SW 1271 (cell line): ENCODE data around the gene CRAMP1.
"Not testable (repeated sequence)": the region's sequence is repeated elsewhere in the genome, so short reads cannot be mapped to it uniquely, and the experiment has no call there.

Experiments used
- DNase-seq, 2 experiments: peaks; one replicate each; lab custom pipeline; 2025; lab: John Stamatoyannopoulos, UW

Gene CRAMP1

DNA sequence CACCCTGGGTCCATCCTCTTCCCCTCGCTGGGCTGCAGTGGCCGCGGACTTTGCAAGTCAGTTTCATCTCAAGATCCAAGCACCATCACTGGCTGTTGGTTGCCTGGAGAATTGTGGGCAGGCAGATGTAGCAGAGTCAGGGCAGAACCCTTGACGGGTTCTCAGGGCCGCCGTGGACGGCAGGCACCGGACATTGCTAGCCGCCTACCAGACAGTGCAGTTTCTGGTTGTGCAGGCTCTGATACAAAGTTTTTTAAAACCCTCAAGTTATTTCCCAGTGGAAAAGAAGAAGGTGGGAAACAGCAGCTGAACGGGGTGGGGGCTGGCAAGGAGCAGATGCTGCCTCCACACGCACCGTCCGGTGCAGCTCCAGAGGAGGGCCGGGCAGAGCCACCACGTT, 97.2 kb downstream of the CRAMP1 start:
- DNase-seq, result no peak

GRCh38 chr16:1710811-1711507, 98.8 kb downstream of the CRAMP1 start:
- DNase-seq, result no peak

DNA sequence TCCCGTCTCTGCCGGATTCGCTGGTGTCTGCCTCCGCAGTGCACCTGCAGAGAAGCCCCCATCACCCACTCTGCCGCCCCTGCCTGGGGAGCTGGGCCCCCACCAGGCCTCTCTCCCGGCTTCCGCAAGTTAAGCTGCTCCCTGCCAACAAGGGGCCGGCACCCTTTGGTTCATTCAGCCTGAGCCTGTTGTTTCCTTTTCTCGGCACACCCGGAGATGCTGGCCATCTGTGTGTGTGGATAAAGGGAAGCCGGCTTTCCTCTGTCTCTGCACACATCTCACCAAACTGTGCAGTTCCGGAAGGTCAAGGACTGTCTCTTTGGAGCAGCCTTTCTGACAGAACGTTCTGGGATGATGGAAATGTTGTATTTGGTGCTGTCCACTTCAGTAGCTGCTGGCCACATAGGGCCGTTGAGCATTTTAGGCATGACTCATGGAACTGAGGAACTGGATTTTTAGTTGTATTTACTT, 100.7 kb downstream of the CRAMP1 start:
- DNase-seq, result no peak

GRCh38 chr16:1713331-1713730, 101.2 kb downstream of the CRAMP1 start:
- DNase-seq, result no peak

DNA sequence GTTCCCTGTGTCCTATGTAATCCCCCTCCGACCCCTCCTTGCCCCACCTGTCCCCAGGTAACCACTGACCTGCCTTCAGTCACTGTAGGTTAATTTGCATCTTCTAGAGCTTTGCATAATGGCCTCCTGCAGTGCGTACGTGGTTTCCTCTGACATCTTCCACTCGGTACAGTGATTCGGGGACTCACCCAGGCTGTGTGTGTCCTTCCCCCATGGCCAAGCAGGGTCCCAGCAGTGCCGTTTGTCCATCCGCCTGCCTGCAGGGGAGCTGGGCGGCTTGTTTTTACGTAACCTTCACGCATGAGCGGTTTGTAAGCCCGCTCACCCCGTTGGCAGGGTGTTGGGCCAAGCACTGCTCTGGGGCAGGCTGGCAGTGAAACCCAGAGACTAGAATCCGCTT, 101.8 kb downstream of the CRAMP1 start:
- DNase-seq, result no peak

DNA sequence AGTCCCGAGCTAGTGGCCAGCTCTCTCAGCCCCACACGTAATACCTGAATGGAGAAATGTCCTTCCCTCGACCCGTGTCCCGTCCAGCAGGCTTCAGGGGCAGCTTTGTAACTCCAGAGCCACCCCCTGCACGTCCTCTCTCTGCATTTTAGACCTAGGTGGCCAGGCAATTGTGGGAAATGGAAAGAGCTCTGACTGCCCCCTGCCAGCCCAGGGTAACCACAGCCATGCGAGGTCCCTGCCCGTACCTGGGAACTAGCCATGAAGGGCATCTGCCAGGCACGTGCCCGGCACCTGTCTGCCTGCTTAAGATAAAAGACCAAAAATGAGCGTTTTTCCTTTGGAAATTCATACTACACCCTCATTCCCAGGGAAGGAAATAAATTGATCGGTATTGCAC, 103.1 kb downstream of the CRAMP1 start:
- no peak for DNase-seq

GRCh38 chr16:1718236-1718635, 106.1 kb downstream of the CRAMP1 start:
- DNase-seq, result not testable (repeated sequence)

DNA sequence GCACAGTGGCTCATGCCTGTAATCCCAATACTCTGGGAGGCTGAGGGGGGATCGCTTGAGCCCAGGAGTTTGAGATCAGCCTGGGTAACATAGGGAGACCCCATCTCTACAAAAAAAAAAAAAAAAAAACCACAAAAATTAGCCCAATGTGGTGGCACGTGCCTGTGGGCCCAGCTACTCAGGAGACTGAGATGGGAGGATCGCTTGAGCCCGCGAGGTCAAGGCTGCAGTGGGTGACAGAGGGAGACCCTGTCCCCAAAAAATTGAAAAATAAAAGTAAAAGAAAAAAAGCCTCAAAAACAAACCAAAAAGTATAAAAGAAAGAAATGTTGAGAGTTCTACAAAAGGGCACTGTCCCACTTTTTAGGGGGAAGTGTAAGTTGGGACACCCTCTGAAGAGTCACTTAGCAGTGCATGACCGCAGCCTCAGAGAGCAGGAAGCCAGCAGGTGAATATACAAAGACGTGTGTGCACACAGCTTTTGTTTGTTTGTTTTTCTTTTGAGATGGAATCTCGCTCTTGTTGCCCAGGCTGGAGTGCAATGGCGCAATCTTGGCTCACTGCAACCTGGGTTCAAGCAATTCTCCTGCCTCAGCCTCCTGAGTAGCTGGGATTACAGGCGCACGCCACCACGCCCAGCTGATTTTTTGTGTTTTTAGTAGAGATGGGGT, 107.5 kb downstream of the CRAMP1 start:
- DNase-seq, result peak in 1 of 2 experiments; percentile 3

GRCh38 chr16:1721372-1721771, 109.2 kb downstream of the CRAMP1 start:
- DNase-seq, result no peak

DNA sequence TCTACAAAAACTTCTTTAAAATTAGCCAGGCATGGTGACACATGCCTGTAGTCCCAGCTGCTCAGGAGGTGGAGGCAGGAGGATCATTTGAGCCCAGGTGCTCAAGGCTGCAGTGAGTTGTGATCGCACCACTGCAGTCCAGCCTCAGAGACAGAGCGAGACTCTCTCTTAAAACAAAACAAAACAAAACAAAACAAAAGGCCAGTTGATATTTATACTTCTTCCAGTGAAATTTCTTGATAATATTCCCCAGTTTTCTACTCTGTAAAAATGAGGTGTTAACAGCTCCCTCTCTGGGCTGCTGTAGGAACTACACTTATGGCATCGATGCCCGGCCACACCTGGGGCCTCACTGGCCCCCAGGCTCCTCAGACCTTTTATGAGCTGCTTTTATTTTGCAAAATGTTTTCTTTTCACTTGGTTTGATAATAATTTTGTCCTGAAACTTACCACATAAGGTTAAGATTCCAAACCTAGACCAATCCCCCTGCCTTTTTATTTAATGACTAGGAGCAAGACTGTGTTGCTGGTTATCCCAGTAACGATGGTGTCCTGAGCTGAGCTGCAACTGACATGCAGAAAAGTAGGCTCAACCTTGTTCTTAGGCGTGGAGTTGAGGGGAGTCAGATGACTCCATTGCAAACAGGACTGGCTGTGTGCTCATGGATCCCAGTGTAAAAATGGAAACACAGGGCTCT, 111.4 kb downstream of the CRAMP1 start:
- peak in 1 of 2 experiments; percentile 22 for DNase-seq

- no peak for DNase-seq
Observed at GRCh38 chr16:1724491-1724890, 112.3 kb downstream of the CRAMP1 start.

DNA sequence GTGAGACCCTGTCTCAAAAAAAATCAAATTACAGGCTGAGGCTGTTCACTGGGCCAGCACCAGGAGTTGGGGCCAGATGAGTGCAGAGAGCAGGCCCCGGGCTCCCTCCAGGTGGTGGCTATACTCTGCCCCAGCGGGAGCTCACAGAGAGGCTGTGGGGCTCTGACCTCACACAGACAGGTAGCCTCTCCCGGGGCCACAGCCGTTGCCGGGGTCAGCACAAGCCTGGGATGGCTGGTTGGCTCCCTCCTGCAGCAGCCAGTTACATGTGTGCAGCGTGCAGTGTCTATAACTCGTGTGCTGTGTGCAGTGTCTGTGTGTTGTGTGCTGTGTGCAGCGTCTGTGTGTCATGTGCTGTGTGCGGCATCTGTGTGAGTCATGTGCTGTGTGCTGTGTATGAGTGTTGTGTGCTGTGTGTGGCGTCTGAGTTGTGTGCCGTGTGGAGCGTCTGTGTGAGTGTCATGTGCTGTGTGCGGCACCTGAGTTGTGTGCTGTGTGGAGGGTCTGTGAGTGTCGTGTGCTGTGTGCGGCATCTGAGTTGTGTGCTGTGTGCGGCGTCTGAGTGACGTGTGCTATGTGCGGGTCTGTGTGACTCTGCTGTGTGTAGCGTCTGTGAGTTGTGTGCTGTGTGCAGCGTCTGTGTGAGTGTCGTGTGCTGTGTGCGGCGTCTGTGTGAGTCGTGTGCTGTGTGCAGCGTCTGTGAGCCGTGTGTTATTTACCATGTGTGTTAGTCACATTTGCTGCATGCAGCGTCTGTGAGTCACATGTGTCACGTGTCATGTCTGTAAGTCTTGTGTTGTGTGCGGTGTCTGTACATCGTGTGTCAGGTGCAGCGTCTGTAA, 114.7 kb downstream of the CRAMP1 start:
- DNase-seq, result no peak
